ENCODE measurements around the gene ASCC1. TPM values are rescaled to one million over a fixed set of nuclear protein-coding genes. Genes with fewer than 3 reads are reported as not detected.

ASCC1 gene
- total and polyA plus RNA-seq, 2 of the 13 experiments (the other 11 are each of a cell fraction or from before 2014, with no cell fraction given) = 21.6 to 30.1 TPM

- peak; percentile 28 for TF ChIP-seq ZNF18 (CRISPR knock-in tag; IDR thresholded peaks at IDR 0.05; ENCODE audit: insufficient replicate concordance)
- TF ChIP-seq HMGXB4 (CRISPR knock-in tag; IDR thresholded peaks at IDR 0.05; ENCODE audit: borderline replicate concordance in 1 of 2, low read depth in 1 of 2) = peak; percentile 38 to 39; a peak in 2 of 4 replicates
- peak; percentile 51; the same call in 1 of the 2 replicates for TF ChIP-seq ZFP41 (CRISPR knock-in tag; IDR thresholded peaks at IDR 0.05; ENCODE audit: borderline replicate concordance)
- 0 out of 2 replicates have a peak, but pooled peaks have one; percentile 34 for TF ChIP-seq RAD21 (CRISPR knock-in tag; IDR thresholded peaks at IDR 0.05)
- no peak for TF ChIP-seq FOXP4 (CRISPR knock-in tag; IDR thresholded peaks at IDR 0.05)
- TF ChIP-seq ZNF747 (CRISPR knock-in tag; IDR thresholded peaks at IDR 0.05; ENCODE audit: borderline replicate concordance) = 0 out of 2 replicates have a peak, but pooled peaks have one; percentile 17
- peak; percentile 22 for TF ChIP-seq RXRB (CRISPR knock-in tag; IDR thresholded peaks at IDR 0.05; ENCODE audit: borderline replicate concordance)
- TF ChIP-seq MLX (CRISPR knock-in tag; IDR thresholded peaks at IDR 0.05) = peak; percentile 8; the same call in 1 of the 2 replicates
- no peak for TF ChIP-seq ZNF589 (CRISPR knock-in tag; conservative IDR thresholded peaks at IDR 0.05)
- no peak for TF ChIP-seq KDM5A (IDR thresholded peaks at IDR 0.05; ENCODE audit: borderline replicate concordance, low read length)
- TF ChIP-seq ARID4A (CRISPR knock-in tag; IDR thresholded peaks at IDR 0.05; ENCODE audit: borderline replicate concordance) = 0 out of 2 replicates have a peak, but pooled peaks have one; percentile 3
- TF ChIP-seq SP4 (CRISPR knock-in tag; IDR thresholded peaks at IDR 0.05) = 0 out of 2 replicates have a peak, but pooled peaks have one; percentile 25
These were observed 129.3 kb downstream of the ASCC1 start (continued) for GRCh38 chr10:72086466-72087391.

All from HepG2 (cell line).